GM04503 (cell line): ENCODE data around the gene BBS9.

ENCODE experiments used
- DNase-seq: peaks from one replicate; pipeline ENCODE4 v3.0.0-alpha.2; 2012; ENCODE audit warnings: low read depth

The BBS9 gene

GRCh38 chr7:33433357-33433756 is 304.0 kb downstream of the BBS9 start:
- no peak for DNase-seq

GRCh38 chr7:33444511-33444910 is 315.1 kb downstream of the BBS9 start:
- no peak for DNase-seq

DNA sequence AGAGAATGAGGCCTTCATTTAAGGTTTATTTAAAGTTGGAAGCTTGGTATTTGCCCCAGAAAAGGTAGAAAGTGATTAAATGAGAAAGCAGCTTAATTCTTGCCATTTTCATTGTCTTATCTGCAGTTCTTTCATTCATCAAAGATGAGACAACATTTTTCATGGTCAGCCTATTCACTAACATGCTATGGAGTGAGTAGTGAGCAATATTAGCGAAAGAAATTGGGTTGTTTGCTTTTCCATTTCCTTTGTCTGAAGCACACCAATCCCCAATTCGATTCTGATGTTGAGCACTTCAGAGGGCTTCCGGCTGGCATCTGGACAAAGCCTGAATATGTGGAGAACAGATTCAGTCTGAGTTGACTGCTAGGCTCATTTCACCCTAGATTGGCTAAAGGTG is 317.2 kb downstream of the BBS9 start:
- no peak for DNase-seq

- DNase-seq = no peak
These were observed 318.7 kb downstream of the BBS9 start for GRCh38 chr7:33448035-33448434.

DNA sequence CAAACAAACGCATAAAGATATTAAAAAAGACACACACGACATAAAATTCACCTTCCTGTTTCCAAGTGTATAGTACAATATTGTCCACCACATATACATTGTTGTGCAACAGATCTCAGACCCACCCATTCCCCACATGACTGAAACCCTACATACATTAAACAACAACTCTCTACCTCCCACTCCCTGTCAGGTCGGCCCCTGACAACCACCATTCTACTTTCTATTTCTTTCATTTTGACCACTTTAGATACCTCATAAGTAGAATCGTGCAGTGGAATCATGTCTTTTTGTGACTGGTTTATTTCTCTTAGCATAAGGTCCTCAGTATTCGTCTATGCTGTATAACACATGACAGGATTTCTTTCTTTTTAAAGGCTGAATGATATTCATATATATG is 320.5 kb downstream of the BBS9 start:
- DNase-seq = no peak

GRCh38 chr7:33452805-33453502 is 323.6 kb downstream of the BBS9 start:
- no peak for DNase-seq

- no peak for DNase-seq
These were observed 327.7 kb downstream of the BBS9 start for GRCh38 chr7:33457039-33457438.

DNA sequence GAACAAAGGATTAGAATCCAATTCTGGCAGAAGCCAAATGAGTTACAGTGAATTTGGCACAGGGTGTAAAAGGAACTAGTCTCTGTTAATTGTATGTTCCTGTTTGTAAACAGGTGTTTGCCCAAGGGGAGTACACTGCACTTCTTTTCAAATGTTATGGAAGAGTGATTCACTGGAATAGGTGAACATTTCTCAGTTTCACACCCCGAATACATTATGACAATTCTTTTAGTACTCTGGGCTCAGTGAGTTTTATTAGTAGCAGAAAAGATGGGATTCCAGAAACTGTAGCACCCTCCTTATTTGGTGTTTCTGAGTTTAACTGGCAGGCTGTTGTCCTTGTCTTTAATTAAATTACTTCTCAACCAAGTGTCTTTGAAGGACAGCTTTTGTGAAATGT is 329.2 kb downstream of the BBS9 start:
- DNase-seq = no peak

DNA sequence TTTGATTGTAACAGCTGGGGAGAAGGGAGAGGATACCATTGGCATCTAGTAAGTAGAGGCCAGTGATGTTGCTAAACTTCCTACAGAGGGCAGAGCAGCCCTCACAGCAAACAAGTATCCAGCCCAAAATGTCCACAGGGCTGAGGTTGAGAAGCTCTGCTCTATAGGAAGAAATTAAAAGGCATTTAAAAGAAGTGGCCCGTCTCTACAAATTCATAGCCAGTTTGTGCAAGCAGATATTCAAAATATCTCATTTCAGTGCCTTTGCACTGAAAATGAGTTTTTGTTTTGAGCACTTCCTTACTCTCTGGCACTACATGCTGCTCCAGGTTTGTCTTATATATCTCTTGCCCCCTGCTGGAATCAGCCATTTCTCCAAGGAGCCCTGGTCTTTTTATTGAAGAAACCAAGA is 330.0 kb downstream of the BBS9 start:
- no peak for DNase-seq

DNA sequence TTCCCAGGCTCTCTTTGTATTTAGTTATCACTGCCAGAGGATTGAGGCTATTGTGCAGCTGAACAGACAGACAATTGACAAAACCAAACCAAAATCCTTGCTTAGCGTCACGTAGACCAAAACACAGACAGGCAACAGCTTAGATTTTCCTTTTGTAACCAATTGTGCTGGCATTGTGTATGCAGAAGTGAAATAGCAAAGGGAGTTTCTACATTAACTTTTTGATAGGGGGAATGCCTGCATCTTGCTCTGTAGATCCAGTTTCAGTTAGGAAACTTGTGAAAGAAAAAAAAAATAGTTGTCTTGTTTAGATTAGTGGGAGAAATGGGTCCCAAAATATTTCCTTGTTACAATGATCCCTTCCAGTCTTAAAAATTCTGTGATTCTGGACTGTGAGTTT is 333.8 kb downstream of the BBS9 start:
- DNase-seq = no peak

DNA sequence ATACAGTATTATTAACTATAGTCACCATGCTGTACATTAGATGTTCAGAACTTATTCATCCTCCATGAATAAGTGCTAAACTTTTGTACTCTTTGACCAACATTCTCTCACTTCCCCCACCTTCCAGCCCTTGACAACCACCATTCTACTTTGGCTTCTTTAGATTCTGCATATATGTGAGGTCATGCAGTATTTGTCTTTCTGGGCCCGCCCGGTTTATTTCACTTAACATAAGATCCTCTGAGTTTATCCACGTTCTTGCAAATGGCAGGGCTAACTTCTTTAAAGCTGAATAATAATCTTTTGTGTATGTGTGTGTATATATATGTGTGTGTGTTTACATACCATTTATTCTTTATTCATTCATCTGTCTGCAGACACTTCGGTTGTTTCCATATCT is 336.8 kb downstream of the BBS9 start:
- no peak for DNase-seq

GRCh38 chr7:33471636-33472242 is 342.4 kb downstream of the BBS9 start:
- no peak for DNase-seq

DNA sequence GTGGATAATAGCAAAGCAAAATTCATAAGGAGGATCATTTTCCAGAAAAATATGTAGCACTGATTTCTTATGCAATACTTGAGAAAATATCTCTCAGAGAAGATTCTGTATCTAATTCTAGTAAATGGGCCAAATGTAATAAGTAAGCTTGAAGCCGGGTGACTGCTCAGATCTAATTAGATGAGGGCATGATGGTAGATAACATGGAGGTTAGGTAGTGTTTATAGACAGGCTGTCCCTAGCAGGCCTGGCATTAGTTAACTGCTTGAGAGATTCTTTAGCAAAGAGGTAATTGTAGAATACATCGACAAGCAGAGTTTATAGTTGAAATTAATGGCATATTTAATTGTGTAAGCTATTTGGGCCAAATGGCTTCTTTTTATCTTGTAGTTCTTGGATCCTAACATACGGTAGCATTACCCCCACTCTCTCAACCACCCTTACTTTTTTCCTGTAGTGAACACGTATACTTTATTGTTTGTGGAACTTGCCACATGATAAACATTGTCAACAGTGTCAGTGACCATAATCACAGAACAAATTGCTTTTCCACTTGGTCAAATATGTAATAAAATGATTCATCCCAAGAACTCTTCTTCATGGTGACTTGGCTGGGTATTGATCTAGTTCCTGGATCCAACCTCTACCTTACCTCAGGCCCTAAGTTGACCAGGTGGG is 343.1 kb downstream of the BBS9 start:
- no peak for DNase-seq

DNA sequence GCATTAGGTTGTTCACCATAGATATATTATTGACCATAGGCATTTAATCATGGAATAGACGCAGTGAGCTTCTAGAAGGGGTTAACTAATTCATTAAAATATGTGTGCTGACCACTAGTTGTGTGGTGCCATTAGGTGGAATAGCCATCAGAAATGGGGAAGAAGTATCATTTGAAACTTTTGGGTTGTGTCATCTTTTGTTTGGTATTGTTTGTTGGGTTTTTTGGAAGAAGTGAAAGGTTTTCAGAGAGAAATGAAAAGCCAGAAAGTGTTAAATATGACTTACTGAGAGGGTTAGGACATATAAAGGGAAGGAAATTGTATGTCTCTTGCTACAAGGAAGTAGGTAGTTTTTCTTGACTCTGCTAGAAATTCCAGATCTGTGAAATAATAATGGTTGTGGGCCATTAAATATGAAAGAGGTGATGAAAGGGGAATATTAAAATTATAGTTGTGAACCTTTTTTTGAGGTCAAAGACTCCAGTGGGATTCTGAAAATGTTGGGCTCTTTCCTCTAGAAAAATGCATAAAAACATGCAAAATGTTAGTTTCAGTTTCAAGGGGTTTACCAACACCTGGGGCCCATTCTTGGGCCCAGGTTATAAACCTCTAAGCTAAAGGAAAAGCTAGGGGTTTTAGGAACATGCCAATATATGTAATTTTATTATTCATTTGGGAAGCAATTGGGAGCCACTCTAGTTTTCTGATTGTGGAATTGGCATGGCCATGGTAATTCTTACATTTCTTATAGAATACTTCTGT is 348.5 kb downstream of the BBS9 start:
- no peak for DNase-seq

DNA sequence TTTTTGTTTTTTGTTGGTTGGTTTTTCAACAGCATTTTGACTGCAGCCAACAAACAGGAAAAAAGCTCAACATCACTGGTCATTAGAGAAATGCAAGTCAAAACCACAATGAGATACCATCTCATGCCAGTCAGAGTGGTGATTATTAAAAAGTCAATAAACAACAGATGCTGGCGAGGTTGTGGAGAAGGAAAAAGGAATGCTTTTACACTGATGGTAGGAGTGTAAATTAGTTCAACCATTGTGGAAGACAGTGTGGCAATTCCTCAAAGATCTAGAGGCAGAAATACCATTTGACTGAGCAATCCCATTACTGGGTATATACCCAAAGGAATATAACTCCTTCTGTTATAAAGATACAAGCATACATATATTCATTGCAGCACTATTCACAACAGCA is 355.1 kb downstream of the BBS9 start:
- DNase-seq = peak; percentile 39

DNA sequence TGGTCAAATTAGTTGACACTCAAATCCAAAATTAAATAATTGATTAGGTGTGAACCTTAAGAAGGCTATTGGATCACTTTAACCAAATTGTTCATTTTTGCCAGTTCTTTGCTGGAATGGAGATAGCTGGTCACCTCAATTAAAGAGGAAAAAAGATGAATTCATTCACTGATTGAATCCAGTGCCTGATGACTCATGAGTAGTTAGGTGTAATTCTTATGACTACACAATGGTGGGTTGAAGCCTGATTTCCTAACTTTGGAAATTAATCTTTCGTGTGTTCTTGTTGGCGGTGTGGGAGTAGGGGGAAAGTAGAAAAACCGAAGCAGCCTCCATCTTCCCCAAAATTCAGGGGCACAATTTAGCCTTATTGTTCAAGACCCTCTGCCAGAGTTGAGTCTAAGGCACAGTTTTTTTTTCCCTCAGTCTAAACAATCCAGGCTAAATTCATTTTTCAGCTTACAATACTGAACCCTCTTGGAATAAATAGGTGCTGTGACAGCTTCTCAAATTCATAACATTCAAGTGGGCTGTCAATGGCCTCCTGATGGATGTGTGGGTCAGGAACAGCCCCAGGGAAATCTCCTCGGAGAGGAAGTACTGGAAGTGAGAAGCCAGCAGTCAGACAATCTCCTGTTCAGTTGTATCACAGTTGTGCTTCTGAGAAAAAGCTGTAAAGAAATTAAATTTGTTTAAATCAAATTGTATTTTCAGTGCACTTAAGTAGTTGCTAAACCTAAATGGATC is 356.6 kb downstream of the BBS9 start:
- no peak for DNase-seq

DNA sequence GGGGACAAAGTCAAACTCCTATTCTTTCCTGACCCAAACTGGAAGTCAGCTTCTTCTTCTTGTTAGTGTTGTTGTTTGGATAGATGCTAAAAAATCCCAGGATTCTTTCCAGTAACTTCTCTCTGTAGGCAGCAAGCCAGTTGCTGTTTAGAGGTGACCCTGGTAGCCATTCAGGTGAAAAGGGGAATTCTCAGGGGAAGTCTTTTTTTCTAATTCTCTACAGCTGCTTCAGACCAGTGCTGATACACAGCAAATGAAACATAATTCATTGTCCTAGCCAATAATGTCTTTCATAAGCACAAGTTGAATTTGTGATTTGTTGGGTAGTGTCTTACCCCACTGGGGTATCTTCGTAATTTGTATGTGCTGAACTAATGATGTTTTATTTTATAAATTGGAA is 357.3 kb downstream of the BBS9 start:
- DNase-seq = no peak

- no peak for DNase-seq
These were observed 358.8 kb downstream of the BBS9 start for GRCh38 chr7:33487998-33488682.

DNA sequence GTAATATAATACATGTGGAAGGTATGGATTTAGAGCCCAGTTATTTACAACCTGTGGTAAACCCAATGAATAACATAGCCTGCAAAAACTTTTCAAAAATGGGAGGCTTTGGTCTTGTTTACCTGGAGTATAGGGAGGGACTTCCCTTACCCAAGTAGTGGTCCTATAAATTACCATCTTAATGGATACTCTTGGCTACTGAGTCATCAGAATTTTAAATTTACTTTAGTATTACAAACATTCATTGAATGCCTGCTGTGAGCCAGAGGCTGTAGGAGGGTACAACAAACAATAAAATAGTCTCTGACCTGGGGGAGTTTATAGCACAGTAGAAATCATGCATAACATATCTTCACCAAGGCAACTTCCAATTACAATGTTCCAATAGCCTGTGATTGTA is 365.1 kb downstream of the BBS9 start:
- no peak for DNase-seq

DNA sequence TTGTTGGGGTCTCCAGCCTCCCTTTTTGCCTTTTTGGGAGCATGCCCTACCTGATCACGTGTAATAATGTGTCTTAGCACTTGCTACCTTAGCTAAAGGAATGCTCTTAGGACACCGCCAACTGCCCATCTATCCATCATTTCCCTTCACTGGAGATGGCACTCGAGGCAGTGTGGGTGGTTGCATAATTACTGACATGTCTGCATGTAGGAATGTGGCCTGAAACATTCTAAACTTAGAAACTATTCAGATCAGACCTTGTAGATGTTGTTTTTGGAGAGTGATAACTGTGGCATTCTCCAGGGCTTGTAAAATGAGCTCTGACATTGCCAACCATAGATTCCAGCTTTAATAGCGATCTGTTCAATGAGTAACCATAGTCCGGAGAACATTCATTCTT is 365.8 kb downstream of the BBS9 start:
- DNase-seq = peak; percentile 81

- DNase-seq = no peak
These were observed 367.7 kb downstream of the BBS9 start for GRCh38 chr7:33497051-33497450.
